Astrocyte (in vitro differentiated cells and primary cell): ENCODE results near the gene TSR3. TPM values are rescaled to one million over a fixed set of nuclear protein-coding genes. Genes with fewer than 3 reads are reported as not detected.

Source experiments
- DNase-seq: peaks from one replicate; pipeline ENCODE4 v3.0.0-alpha.2; 2010; ENCODE audit warnings: low read depth
- FAIRE-seq: peaks from 2 replicates; lab custom pipeline; 2011; peaks lifted over from hg19 to GRCh38; lab: Jason Lieb, UNC
- H2AFZ ChIP-seq: 2 replicates; pipeline ENCODE4 v1.6.0; 2012; ENCODE audit warnings: low read depth, low read length, inconsistent platforms
- H3K27ac ChIP-seq: 2 replicates; pipeline ENCODE4 v1.5.1; 2011; ENCODE audit warnings: low read depth, low read length, inconsistent platforms
- H3K27me3 ChIP-seq: 2 replicates; pipeline ENCODE4 v1.6.0; 2011; ENCODE audit warnings: low read length, inconsistent platforms; ENCODE audit not compliant: insufficient read depth
- H3K36me3 ChIP-seq: 2 replicates; pipeline ENCODE4 v1.5.1; 2011; ENCODE audit warnings: low read length, inconsistent platforms; ENCODE audit not compliant: insufficient read depth
- H3K4me1 ChIP-seq: 2 replicates; pipeline ENCODE4 v1.5.1; 2011; ENCODE audit warnings: low read length, inconsistent platforms; ENCODE audit not compliant: insufficient read depth
- H3K4me2 ChIP-seq: 2 replicates; pipeline ENCODE4 v1.6.0; 2012; ENCODE audit warnings: low read length, inconsistent platforms
- H3K4me3 ChIP-seq: 2 replicates; pipeline ENCODE4 v1.5.1; 2011; ENCODE audit warnings: low read depth, mild to moderate bottlenecking, low read length, inconsistent platforms; ENCODE audit not compliant: insufficient read depth
- H3K79me2 ChIP-seq: 2 replicates; pipeline ENCODE4 v1.6.0; 2012; ENCODE audit warnings: mild to moderate bottlenecking, low read length, inconsistent platforms; ENCODE audit not compliant: insufficient read depth
- H3K9ac ChIP-seq: 2 replicates; pipeline ENCODE4 v1.6.0; 2012; ENCODE audit warnings: mild to moderate bottlenecking, low read length, inconsistent platforms
- H3K9me3 ChIP-seq: 2 replicates; pipeline ENCODE4 v1.5.1; 2012; ENCODE audit warnings: low read depth, mild to moderate bottlenecking, low read length, inconsistent platforms; ENCODE audit not compliant: insufficient read depth
- H4K20me1 ChIP-seq: 2 replicates; pipeline ENCODE4 v1.6.0; 2012; ENCODE audit warnings: low read length, inconsistent platforms; ENCODE audit not compliant: insufficient read depth
- H3K27ac Mint-ChIP-seq: one replicate; pipeline ENCODE4 v1.8.0; 2021; ENCODE audit warnings: mild to moderate bottlenecking, mixed read lengths; ENCODE audit not compliant: unreplicated experiment
- H3K27me3 Mint-ChIP-seq: one replicate; pipeline ENCODE4 v1.8.0; 2021; ENCODE audit warnings: low read depth, mixed read lengths; ENCODE audit not compliant: unreplicated experiment
- H3K36me3 Mint-ChIP-seq: one replicate; pipeline ENCODE4 v1.8.0; 2021; ENCODE audit warnings: low read depth, mixed read lengths; ENCODE audit not compliant: unreplicated experiment
- H3K4me1 Mint-ChIP-seq: one replicate; pipeline ENCODE4 v1.8.0; 2021; ENCODE audit warnings: low read depth, mixed read lengths; ENCODE audit not compliant: unreplicated experiment
- H3K4me3 Mint-ChIP-seq: one replicate; pipeline ENCODE4 v1.8.0; 2021; ENCODE audit warnings: mild to moderate bottlenecking, moderate library complexity, mixed read lengths; ENCODE audit not compliant: unreplicated experiment
- H3K9me3 Mint-ChIP-seq: one replicate; pipeline ENCODE4 v1.8.0; 2021; ENCODE audit warnings: mild to moderate bottlenecking, mixed read lengths; ENCODE audit not compliant: unreplicated experiment
- CTCF ChIP-seq: IDR thresholded peaks from 2 replicates; pipeline ENCODE4 v1.5.1; 2011; ENCODE audit warnings: low read depth, mild to moderate bottlenecking, inconsistent platforms, low read length, moderate library complexity; ENCODE audit not compliant: insufficient read depth
- EZH2 ChIP-seq: IDR thresholded peaks from 2 replicates; pipeline ENCODE4 v1.6.1; 2012; ENCODE audit warnings: mild to moderate bottlenecking, low read length, inconsistent platforms; ENCODE audit not compliant: insufficient read depth
- total RNA-seq: library from RNA; stranded (reverse); gene quantifications from 2 replicates; pipeline ENCODE4 v1.2.1, GENCODE V29; 2021

TSR3 gene
- total RNA-seq, 1 donor from 2014 or later = 63.3 TPM

GRCh38 chr16:1334739-1335138 lies 16.9 kb downstream of the TSR3 start:
- Histone ChIP-seq H3K4me2 (no peak overlapping the region), H3K4me1 (peaks cover 11% of the 10 kb centered on the region), H3K36me3 (no peaks in the 10 kb centered on the region), H2AFZ (no peak overlapping the region), H3K9ac (no peak overlapping the region), H4K20me1 (peaks cover 7% of the 10 kb centered on the region), H3K79me2 (no peaks in the 10 kb centered on the region), H3K27ac (no peak overlapping the region), H3K9me3 (peaks cover 4% of the 10 kb centered on the region), H3K4me3 (no peak overlapping the region), H3K27me3 (peaks cover 48% of the 10 kb centered on the region)
- no peak for DNase-seq
- peaks cover 33% of the 10 kb centered on the region for H3K27me3 Mint-ChIP-seq
- H3K9me3 Mint-ChIP-seq = no peaks in the 10 kb centered on the region
- TF ChIP-seq EZH2 (peak; percentile 5), CTCF (no peak)
- H3K27ac Mint-ChIP-seq = no peak overlapping the region
- no peak overlapping the region for H3K4me3 Mint-ChIP-seq
- H3K4me1 Mint-ChIP-seq = no peaks in the 10 kb centered on the region
- no peak for FAIRE-seq
- H3K36me3 Mint-ChIP-seq = no peaks in the 10 kb centered on the region

- no peak for FAIRE-seq
- TF ChIP-seq CTCF (no peak), EZH2 (peak; percentile 74)
- no peak overlapping the region for H3K4me3 ChIP-seq
- no peaks in the 10 kb centered on the region for H3K79me2 ChIP-seq
- H3K36me3 ChIP-seq = no peaks in the 10 kb centered on the region
- H4K20me1 ChIP-seq = peaks cover 7% of the 10 kb centered on the region
- H3K4me2 ChIP-seq = peak overlapping the region; percentile 39
- Mint-ChIP-seq H3K27ac (no peak overlapping the region), H3K4me1 (no peaks in the 10 kb centered on the region), H3K9me3 (no peaks in the 10 kb centered on the region), H3K27me3 (peaks cover 33% of the 10 kb centered on the region), H3K4me3 (no peak overlapping the region), H3K36me3 (no peaks in the 10 kb centered on the region)
- H3K9ac ChIP-seq = no peak overlapping the region
- H3K27ac ChIP-seq = no peak overlapping the region
- peaks cover 11% of the 10 kb centered on the region for H3K4me1 ChIP-seq
- no peak for DNase-seq
- no peak overlapping the region for H2AFZ ChIP-seq
- peaks cover 4% of the 10 kb centered on the region for H3K9me3 ChIP-seq
- H3K27me3 ChIP-seq = peaks cover 48% of the 10 kb centered on the region
Observed at GRCh38 chr16:1333854-1334700, 17.6 kb downstream of the TSR3 start.
